ENCODE results near the gene GHRHR.

Gene GHRHR

DNA sequence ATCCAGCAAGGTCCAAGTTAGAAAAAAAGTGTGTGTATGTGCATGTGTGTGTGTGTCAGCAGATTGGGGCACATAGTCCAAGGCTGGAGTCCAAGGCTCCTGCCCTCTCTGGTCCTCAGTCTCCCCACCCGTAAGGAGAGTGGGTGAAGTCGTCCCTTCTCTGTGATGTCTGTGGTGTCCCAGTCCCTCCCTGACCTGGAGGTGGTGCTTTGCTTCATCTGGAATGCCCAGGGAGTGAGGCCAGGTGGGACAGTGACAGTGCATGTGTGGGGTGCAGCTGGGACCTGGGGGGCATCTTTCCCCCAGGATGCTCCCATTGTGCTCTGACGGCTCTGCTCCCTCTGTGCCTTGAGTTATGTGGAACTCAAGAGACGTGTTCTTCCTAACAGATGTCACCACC is 34.1 kb upstream of the GHRHR start:
- DNase-seq, result no peak

DNA sequence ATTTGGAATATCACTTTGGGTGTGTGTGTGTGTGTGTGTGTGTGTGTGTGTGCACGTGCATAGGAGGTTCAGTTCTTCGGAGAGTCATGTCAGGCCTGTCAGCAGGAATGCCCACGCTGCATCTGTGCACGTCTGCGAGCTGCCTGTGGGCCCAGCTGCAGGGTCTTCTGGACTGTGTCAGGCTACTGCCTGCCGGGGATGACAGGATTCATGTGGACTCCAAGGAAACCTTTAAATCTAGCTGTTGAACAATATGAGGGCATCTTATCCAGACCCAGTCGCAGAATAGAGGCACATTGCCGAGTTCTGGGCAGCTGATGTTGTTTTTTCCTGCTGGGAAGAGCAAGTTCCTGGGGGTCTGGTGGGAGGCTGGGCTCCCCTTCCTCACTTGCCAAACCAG is 33.1 kb upstream of the GHRHR start:
- no peak for DNase-seq

DNA sequence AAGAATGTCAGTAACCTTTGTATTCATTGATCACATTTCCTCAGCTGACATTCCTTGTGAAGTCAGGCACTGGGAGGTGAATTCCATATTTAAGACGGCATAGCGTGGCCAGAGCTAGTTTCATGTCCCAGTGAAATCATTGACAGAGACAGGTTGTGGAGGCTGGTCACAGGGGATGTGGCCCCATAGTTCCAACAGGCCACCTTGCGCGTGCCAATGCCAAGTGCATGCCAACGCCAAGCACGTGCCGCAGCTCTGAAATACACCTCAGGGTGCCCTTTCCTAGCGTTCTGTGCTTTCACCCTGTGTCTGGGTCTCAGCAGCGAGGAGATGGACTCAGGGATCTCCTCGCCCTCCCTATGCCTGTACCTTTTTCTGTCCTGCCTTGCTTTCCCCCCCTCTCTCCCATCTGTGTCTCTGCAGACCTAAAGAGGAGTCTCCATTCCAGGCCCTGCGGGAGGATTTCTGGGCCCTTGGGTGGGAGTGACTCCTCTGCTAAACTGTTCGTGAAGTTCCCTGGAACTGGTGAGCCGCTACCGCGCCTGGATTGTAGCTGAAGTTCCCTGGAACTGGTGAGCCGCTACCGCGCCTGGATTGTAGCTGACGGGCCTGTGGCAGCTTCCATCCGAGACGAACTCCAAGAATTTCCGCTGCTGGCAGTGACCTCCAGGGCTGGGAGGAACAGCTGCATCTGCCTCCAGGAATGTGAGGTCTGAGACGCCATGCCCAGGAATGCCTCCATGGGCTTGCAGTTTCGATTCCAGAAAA is 32.4 kb upstream of the GHRHR start:
- no peak for DNase-seq

DNA sequence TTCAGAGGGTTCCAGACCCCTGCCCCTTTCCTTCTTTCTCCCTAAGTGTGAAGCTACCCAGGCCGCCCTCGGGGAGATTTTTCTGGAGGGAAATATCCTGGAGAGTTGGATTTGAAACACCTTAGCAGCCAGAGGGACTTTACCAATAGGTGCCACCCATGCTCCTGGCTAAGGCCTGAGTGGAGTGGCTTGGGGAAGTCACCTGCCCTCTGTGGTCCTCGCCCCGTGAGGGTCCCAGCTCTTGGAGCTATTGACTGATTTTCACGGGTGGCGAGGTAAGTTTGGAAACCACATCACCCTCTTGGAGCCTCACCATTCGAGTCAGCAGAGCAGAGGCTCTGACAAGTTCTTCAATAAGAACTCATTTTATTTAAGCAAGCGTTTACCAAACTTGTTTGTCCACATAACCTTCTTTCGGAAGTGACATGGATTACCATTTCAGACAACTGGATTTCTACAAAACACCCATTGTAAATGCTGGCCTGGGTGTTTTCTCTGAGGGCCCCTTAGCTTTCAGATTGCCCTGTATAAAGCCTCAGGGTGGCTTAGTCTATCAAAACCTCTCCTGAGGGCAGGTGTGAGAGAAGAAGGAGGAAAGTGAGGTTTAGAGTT is 31.7 kb upstream of the GHRHR start:
- DNase-seq, result no peak

DNA sequence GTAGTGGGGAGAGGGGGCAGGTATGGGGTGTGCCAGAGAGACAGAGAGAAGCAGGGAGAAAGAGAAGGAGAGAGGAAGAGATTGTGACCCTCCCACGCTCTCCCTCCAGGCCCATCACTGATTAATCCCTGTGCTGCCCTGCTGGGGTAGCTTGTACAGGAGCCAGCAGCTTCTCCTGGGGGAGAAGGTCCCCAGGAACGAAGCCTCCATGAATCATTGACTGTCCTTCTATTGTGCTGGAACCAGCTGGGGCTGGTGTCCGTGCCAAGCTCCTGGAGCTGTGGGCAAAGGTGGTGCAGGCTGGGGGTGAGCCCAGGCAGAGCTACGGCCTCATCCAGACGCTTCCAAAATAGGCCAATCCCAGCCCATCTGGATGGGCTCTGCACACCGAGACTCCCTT is 31.2 kb upstream of the GHRHR start:
- DNase-seq, result no peak

DNA sequence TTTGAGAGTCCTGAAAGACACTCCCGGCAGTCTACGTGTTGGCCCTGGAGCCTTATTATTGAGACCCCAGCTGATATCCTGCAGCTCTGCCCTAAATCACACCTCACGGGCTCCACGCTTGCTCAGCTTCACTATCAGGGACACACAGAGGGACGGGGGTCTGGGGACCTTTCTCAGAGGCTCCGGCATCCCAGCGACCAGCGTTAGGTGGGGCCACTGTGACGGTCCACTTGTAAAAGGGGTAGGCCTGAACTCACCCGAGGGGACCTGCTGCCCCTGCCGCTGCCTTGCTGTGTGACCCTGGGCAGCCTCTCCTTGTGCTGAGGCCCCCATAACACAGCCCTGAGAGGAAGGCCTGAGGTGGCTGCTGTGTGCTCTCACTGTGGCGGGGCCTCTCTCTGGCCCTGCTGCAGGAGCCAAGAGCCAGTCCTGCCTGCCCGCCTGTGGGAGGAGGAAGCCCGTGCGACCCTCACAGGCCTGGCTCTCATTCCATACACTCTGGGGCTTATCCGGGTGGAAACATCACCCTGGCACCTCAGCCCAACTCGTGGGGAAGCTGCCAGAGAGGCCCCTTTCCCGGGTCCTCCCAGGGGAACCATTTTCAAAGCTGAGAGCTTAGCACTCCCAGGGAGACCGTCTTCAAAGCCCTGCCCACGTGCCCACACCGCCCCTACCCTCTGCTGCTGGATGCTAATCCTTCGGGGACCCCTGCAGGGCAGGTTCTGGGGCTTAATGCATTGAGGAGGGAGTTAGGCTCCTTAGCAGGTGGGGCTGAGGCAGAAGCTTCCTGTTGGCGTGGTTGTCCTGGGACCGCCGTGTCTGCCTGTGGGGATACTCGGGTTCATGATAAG is 30.4 kb upstream of the GHRHR start:
- no peak for DNase-seq

DNA sequence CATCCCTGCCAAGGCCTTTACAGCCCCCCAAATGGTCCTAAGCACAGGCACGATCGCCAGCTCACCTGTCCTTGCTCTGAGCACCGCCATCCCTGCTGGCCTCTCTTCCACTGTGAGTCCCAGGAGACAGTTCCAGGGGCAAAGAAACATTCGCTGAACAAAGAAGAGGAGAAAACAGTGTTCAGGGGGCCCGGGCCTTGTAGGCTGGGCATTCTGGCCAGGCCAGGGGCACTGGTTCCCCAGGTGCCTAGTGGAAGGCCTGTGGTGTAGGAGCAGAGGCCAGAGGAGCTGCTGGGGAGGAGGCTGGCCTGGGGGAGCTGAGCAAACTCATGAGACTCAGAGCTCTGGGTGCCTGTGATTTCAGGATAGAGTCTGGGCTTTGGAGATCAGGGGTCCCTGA is 29.5 kb upstream of the GHRHR start:
- no peak for DNase-seq

DNA sequence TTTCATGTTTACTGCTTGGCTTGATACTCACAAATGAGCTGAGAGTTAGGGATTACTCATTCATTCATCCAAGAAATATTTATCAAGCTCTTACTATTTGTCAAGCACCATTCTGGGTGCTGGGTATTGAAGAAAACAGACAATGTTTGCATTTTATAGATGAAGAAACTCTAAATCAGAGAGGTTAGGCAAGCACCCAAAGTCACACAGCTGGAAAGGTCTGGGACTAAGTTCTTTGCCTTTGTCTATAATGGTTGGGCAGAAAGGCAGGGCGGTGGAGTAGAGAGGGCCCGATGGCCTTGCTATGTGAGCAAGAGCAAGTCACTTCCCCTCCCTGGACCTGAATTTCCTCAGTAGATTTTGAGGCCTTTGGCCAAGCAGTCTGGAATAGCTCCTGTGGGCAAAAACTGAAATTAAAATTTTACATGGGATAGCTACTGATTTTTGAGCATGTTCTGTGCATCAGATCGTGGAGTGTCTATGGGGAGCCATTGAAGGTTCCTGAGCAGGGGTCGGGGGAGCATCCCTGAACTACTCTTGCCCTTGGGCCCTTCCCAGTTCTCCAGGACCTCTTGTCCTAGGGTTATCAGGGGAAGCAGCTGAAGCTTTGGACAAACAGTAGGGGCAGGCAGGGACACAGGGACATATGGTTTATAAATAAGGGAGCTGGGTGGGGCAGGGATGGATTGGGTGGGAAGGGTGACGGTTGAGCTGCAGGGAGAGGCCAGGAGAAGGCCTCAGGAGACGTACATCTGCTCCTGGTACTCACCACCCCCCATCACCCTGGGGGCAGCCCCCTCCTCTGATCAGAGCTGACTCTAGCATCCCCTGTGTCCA is 28.8 kb upstream of the GHRHR start:
- DNase-seq, result no peak

DNA sequence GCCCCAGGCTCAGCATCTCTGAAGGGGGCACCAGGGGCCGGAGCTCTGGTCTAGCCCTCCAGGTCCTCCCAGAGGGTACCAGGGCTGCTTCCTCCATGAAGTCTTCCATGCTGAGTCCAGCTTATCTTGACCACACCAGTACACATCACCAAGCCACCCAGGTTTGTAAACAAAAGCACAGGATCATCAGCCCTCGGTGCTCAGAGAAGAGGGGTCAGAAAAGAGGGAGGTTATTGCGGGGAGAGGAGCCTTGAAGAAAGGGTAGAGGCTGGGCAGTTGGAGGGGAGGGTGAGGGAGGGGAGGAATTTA is 28.2 kb upstream of the GHRHR start:
- DNase-seq, result no peak

DNA sequence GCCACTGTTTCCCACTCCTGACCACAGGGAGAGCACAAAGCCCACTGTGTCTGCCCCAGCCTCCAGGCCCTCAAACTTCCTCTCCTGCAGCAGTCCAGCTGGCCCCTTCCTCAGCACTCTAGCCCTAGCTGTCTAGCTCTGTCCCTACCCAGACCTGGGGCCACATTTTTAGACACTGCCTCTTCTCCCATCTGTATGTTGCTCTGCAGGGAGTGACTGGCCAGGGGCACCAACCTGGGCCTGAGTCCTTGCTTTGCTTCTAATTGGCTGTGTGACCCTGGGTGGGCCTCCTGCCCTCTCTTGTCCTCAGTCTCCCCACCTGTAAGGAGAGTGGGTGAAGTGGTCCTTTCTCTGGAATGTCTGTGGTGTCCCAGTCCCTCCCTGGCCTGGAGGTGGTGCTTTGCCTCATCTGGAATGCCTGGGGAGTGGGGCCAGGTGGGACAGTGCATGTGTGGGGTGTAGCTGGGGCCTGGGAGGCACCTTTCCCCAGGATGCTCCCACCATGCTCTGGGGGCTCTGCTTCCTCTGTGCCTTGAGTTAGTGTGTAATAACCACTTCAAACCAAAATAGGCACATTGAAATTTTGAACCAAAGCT is 27.0 kb upstream of the GHRHR start:
- no peak for DNase-seq

DNA sequence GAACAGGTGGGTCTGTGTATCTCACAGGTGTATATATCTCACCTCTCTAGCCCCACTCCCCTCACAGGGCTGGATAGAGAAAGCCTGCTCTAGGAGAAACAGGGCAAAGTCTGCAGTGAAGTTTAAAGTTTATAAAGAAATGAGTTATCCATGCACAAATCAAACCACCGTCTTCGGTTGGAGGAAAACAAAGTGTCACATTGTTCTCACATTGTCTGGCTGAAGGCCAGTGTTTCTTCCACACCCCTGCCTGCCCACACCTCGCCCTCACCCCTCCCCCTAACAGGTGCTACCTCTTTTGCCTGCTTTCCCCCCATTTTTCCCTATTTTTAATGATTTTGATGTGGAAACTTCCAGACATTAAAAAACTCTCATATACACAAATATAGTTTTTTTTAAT is 26.3 kb upstream of the GHRHR start:
- DNase-seq, result no peak

DNA sequence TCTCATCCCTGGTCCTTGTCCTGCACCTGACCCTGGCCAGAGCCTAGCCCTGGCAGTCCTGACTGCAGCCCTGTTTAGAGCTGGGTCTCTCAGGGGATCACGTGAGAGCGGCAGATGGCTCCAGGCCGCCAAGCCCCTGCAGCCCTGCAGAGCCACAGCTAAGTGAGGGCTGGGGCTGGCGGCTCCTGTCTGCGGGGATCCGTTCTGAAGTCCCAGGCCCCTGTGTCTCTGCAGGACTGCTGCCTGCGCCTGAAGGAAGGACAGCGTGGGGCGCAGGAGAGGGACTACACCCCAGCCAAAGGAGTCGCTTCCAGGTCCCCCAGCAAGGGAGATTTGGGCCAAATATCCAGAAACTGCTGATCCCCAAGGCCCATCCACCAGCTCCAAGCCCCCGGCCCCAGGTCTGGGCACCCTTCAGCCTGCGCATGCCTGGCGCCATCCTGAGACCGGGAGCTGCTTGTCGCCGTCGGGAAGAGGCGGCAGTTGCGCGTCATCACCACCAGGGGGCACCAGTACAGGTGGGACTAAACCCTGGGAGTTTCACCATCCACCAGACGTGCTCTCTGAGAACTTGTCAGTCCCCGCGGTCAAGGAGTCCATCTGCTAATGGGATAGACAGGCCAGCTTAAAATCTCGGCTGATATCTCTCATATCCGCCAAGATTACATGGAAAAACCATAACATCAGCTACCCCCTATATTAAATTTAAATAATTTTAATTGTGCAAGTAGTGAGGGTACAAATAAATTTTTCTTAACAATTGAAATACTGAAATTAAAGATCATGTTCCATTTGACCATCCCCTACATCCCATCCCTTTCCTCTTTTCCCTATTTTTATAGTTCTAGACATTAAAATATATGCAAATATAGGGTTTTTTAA is 25.1 kb upstream of the GHRHR start:
- peak; percentile 24 to 36 for DNase-seq

DNA sequence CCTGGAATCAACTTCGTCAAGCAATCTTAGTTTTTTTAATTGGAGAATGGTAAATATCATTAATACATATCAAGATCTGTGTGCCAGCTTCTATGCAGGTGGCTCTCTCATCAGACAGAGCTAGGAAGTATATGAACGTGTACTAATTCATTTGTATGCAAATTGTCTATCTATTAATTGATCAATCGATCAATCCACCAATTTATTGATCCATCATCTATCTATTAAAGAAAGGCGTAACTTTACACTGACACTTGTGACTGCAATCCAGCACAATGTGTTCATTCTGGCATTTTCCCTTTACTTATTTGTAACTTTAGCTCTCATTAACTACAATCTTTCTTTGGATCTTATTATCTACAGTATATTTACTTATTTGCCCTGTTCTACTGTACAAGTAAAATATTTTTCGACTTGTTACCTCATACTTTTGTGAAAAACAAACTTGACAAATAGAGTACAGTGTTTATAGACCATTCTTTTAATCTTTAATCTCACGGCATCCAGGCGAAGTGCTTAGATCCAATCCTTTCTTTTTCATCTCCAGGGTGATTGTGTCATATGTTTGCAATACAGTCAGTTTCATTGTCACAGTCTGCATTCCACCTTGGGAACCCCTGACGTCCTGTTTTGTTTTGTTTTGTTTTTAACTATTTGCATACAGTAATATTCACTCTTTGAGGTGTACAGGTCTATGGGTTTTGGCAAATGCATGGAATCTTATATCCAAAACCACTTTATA is 22.0 kb upstream of the GHRHR start:
- no peak for DNase-seq

DNA sequence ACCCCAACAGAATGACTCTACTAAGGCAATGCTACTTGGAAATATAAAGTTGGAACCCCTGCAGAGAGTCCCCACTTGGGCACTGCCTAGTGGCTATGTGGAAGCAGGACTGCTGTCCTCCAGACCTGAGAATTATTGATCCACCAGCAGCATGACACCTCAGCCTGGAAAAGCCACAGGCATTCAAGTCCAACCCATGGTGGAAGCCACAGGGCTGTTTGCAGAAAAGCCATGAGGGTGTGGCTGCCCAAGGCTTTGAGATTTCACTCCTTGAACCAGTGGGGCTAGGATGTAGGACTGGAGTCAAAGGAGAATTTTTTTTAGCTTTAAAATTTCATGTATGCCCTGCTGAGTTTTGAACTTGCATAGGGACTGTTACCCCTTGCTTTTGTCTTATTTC is 13.6 kb upstream of the GHRHR start:
- DNase-seq, result no peak

DNA sequence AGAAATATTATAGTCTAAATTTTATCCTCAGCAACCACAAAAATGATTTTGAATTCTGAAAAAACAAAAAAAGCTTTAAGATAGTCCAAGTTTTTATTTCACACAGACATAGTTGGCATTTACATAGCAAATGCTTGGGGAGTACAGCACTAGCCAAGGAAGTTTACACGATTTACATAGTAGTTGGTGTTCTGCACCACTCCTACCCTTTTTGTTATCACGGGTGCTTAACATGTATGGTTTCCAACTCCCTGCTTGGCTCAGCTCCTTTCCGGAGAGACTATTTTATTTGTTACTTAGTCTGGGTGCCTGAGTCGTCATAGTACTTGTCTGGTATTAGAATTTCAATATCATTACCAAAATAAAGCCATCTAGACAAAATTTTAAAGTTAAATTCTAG is 8.8 kb upstream of the GHRHR start:
- DNase-seq, result no peak

DNA sequence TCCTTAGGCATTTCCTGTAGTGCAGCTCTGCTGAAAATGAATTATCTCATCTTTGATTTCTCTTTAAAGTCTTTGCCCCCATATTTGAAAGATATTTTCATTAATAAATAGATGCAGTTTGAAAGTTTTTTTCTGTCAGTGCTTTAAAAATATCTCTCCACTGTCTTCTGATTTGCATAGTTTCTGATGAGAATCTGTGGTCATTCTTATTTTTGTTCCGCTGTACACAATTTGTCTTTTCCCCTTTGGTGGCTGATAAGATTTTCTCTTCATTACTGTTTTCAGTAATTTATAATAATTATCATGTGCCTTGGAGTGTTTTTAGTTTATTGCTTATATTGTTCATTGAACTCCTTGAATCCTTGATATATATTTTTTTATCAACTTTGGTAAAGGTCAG is 7.0 kb upstream of the GHRHR start:
- DNase-seq, result no peak

DNA sequence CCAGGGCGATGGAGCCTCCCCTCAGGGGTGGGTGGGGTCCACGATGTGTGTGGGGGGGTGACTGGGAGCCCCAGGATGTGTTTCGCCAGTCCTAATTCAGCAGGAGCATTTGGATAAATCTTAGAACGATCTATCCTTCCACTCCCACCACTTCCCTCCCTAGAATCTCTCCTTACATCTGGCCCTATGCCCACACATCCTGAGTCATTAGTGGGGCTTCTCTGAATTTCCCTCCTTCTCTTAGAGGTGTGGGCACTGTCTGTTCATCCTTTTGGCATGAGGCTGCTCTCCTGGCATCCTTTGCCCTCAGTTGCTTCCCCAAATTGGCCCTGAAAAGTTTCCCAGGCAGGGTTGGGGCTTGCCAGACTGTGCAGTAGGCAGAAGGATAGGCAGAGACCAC is 1.6 kb downstream of the GHRHR start:
- DNase-seq, result no peak

DNA sequence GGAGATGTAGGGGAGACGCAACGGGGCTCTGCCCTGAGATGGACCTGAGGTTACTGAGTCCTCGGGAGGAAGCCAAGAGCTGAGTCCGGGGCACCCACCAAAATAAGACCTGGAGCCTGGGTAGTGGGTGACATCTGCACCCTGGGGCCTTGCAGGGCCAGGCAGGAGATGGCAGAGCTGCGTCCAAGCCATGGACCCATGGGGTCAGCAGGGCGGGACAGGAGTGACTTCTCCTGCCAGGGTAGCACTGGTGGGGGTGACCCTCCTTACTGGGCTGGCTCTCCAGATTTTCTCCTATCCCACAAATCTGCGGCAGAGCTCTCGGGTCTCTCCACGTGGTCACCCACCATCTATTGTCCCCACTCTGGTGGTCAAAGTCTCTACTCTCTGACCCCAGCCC is 2.1 kb downstream of the GHRHR start:
- no peak for DNase-seq

DNA sequence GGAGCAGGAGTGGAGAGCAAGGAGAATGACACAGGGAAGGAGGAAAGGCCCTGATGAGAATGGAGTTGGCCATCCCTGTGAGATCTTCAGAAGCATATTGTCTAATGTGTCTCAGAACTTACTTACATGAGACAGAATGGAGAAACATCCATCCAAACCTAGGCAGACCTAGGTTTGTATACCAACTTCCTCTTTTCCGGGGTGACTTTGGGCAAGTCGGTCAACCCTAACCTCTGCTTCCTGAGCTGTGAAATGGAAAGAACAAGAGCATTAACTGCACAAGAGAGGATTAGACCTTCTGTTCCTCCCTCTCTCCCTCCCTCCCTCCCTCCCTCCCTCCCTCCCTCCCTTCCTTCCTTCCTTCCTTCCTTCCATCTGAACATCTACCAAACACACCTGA is 4.5 kb downstream of the GHRHR start:
- DNase-seq, result peak in 1 of 2 experiments; percentile 12

DNA sequence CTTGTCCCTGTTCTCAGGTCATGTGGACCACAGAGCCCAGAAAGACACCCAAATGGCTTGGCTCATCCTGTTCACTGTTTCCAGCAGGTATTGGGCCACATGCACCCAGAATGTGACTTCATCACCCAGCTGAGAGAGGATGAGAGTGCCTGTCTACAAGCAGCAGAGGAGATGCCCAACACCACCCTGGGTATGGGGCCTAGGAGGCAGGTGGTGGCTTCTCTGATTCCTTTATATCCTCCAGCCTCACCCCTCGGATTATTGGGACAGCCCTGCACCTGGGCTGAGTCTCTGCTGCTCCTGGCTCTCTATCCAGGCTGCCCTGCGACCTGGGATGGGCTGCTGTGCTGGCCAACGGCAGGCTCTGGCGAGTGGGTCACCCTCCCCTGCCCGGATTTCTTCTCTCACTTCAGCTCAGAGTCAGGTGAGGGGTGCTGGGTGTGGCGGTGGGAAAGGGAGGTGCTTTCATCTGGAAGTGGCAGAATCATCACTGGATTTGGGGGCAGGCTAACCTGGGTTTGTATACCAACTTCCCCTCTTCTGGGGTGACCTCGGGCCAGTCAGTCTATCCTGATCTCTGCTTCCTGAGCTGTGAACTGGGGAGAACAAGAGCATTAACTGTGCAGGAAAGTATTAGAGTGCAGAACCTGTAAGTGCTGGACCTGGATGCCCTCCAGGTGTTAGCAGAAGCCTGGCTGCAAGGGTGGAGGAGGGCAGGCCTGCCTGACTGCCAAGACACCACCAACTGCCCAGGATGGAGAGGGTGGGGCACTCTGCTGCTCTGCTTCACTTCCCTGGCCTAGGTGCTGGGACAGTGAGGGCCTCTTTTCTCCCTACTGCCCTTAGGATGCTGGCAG is 5.2 kb downstream of the GHRHR start:
- DNase-seq, result no peak
